ENCODE measurements around the gene TRIM41.

Gene TRIM41

DNA sequence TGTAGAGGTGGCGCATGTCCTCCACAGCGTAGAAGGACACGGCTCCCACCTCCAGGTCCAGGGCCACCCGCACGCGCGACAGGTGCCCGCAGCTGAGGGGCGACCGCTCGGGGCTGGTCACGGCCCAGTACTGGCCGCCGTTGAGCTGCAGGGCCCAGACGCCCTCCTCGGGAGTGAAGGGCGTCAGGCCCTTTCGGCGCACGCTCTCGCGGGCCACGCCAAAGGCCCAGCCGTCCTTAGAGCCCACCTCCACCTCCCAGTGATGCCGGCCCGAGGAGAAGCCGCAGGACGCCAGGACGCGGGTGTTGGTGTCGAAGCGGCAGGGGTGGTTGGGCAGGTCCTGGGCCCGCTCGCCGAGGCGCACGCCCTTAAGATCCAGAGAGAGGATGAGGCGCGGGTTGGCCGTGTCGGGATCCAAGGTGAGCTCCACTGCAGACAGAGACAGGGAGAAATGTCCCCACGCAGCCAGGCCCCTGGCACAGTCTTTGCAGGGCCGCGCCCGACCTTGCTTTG is 27.8 kb upstream of the TRIM41 start:
- no peak for ATAC-seq
- no peak for TF ChIP-seq TOX (CRISPR knock-in tag; IDR thresholded peaks at IDR 0.05; ENCODE audit: borderline replicate concordance)
- TF ChIP-seq, protein P1, sequence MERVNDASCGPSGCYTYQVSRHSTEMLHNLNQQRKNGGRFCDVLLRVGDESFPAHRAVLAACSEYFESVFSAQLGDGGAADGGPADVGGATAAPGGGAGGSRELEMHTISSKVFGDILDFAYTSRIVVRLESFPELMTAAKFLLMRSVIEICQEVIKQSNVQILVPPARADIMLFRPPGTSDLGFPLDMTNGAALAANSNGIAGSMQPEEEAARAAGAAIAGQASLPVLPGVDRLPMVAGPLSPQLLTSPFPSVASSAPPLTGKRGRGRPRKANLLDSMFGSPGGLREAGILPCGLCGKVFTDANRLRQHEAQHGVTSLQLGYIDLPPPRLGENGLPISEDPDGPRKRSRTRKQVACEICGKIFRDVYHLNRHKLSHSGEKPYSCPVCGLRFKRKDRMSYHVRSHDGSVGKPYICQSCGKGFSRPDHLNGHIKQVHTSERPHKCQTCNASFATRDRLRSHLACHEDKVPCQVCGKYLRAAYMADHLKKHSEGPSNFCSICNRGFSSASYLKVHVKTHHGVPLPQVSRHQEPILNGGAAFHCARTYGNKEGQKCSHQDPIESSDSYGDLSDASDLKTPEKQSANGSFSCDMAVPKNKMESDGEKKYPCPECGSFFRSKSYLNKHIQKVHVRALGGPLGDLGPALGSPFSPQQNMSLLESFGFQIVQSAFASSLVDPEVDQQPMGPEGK (CRISPR knock-in tag; IDR thresholded peaks at IDR 0.05; ENCODE audit: borderline replicate concordance): no peak
- TF ChIP-seq BACH2 (CRISPR knock-in tag; IDR thresholded peaks at IDR 0.05; ENCODE audit: borderline replicate concordance): no peak
- TF ChIP-seq ARNTL (CRISPR knock-in tag; IDR thresholded peaks at IDR 0.05; ENCODE audit: borderline replicate concordance, low read depth): no peak
- TF ChIP-seq, protein P2, sequence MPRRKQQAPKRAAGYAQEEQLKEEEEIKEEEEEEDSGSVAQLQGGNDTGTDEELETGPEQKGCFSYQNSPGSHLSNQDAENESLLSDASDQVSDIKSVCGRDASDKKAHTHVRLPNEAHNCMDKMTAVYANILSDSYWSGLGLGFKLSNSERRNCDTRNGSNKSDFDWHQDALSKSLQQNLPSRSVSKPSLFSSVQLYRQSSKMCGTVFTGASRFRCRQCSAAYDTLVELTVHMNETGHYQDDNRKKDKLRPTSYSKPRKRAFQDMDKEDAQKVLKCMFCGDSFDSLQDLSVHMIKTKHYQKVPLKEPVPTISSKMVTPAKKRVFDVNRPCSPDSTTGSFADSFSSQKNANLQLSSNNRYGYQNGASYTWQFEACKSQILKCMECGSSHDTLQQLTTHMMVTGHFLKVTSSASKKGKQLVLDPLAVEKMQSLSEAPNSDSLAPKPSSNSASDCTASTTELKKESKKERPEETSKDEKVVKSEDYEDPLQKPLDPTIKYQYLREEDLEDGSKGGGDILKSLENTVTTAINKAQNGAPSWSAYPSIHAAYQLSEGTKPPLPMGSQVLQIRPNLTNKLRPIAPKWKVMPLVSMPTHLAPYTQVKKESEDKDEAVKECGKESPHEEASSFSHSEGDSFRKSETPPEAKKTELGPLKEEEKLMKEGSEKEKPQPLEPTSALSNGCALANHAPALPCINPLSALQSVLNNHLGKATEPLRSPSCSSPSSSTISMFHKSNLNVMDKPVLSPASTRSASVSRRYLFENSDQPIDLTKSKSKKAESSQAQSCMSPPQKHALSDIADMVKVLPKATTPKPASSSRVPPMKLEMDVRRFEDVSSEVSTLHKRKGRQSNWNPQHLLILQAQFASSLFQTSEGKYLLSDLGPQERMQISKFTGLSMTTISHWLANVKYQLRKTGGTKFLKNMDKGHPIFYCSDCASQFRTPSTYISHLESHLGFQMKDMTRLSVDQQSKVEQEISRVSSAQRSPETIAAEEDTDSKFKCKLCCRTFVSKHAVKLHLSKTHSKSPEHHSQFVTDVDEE (CRISPR knock-in tag; IDR thresholded peaks at IDR 0.05): no peak
- no peak for TF ChIP-seq ZNF8 (CRISPR knock-in tag; IDR thresholded peaks at IDR 0.05)
- TF ChIP-seq RARB (CRISPR knock-in tag; IDR thresholded peaks at IDR 0.05): no peak
- TF ChIP-seq GLIS3 (CRISPR knock-in tag; IDR thresholded peaks at IDR 0.05): no peak
- no peak for TF ChIP-seq ISL1 (CRISPR knock-in tag; IDR thresholded peaks at IDR 0.05)
- no peak for TF ChIP-seq PPARA (CRISPR knock-in tag; IDR thresholded peaks at IDR 0.05; ENCODE audit: borderline replicate concordance)

- ATAC-seq: peak; percentile 66
- TF ChIP-seq GLIS3 (CRISPR knock-in tag; IDR thresholded peaks at IDR 0.05): no peak
- no peak for TF ChIP-seq ZNF70 (CRISPR knock-in tag; IDR thresholded peaks at IDR 0.05)
- TF ChIP-seq CSDC2 (CRISPR knock-in tag; IDR thresholded peaks at IDR 0.05): no peak
- no peak for TF ChIP-seq ESRRG (CRISPR knock-in tag; IDR thresholded peaks at IDR 0.05)
Observed at GRCh38 chr5:181197326-181197951, 25.6 kb upstream of the TRIM41 start.

- no peak for ATAC-seq
- no peak for TF ChIP-seq ISL1 (CRISPR knock-in tag; IDR thresholded peaks at IDR 0.05)
- TF ChIP-seq, protein P1 (CRISPR knock-in tag; IDR thresholded peaks at IDR 0.05; ENCODE audit: borderline replicate concordance): no peak
- no peak for TF ChIP-seq ZFP3 (CRISPR knock-in tag; IDR thresholded peaks at IDR 0.05)
- TF ChIP-seq GLIS3 (CRISPR knock-in tag; IDR thresholded peaks at IDR 0.05): no peak
- TF ChIP-seq BACH2 (CRISPR knock-in tag; IDR thresholded peaks at IDR 0.05; ENCODE audit: borderline replicate concordance): no peak
- no peak for TF ChIP-seq TCF4 (CRISPR knock-in tag; IDR thresholded peaks at IDR 0.05; ENCODE audit: borderline replicate concordance)
- TF ChIP-seq ZNF70 (CRISPR knock-in tag; IDR thresholded peaks at IDR 0.05): no peak
- TF ChIP-seq PPARA (CRISPR knock-in tag; IDR thresholded peaks at IDR 0.05; ENCODE audit: borderline replicate concordance): no peak
- TF ChIP-seq ZNF565 (CRISPR knock-in tag; conservative IDR thresholded peaks at IDR 0.05; ENCODE audit: low read depth): no peak
- TF ChIP-seq, protein P3, sequence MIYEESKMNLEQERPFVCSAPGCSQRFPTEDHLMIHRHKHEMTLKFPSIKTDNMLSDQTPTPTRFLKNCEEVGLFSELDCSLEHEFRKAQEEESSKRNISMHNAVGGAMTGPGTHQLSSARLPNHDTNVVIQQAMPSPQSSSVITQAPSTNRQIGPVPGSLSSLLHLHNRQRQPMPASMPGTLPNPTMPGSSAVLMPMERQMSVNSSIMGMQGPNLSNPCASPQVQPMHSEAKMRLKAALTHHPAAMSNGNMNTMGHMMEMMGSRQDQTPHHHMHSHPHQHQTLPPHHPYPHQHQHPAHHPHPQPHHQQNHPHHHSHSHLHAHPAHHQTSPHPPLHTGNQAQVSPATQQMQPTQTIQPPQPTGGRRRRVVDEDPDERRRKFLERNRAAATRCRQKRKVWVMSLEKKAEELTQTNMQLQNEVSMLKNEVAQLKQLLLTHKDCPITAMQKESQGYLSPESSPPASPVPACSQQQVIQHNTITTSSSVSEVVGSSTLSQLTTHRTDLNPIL (CRISPR knock-in tag; IDR thresholded peaks at IDR 0.05; ENCODE audit: low read depth): no peak
- no peak for TF ChIP-seq ESRRG (CRISPR knock-in tag; IDR thresholded peaks at IDR 0.05)
- no peak for TF ChIP-seq ZNF8 (CRISPR knock-in tag; IDR thresholded peaks at IDR 0.05)
- no peak for TF ChIP-seq OSR1 (CRISPR knock-in tag; IDR thresholded peaks at IDR 0.05)
- TF ChIP-seq ARNTL (CRISPR knock-in tag; IDR thresholded peaks at IDR 0.05; ENCODE audit: borderline replicate concordance, low read depth): no peak
- TF ChIP-seq ZFP30 (CRISPR knock-in tag; IDR thresholded peaks at IDR 0.05): no peak
- TF ChIP-seq POU6F1 (CRISPR knock-in tag; IDR thresholded peaks at IDR 0.05; ENCODE audit: borderline replicate concordance, low read depth): no peak
- no peak for TF ChIP-seq SNAI2 (CRISPR knock-in tag; IDR thresholded peaks at IDR 0.05)
- TF ChIP-seq, protein P4, sequence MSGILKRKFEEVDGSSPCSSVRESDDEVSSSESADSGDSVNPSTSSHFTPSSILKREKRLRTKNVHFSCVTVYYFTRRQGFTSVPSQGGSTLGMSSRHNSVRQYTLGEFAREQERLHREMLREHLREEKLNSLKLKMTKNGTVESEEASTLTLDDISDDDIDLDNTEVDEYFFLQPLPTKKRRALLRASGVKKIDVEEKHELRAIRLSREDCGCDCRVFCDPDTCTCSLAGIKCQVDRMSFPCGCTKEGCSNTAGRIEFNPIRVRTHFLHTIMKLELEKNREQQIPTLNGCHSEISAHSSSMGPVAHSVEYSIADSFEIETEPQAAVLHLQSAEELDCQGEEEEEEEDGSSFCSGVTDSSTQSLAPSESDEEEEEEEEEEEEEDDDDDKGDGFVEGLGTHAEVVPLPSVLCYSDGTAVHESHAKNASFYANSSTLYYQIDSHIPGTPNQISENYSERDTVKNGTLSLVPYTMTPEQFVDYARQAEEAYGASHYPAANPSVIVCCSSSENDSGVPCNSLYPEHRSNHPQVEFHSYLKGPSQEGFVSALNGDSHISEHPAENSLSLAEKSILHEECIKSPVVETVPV (CRISPR knock-in tag; IDR thresholded peaks at IDR 0.05): no peak
- TF ChIP-seq, protein P2 (CRISPR knock-in tag; IDR thresholded peaks at IDR 0.05): no peak
- TF ChIP-seq RARB (CRISPR knock-in tag; IDR thresholded peaks at IDR 0.05): no peak
Observed at GRCh38 chr5:181198106-181198685, 24.9 kb upstream of the TRIM41 start.

Data from SK-N-SH treated with all-trans-retinoic acid at 6 μM for 48 hours (cell line).